Measurements from ENCODE around the gene TOR1AIP1. TPM values are rescaled to one million over a fixed set of nuclear protein-coding genes. Genes with fewer than 3 reads are reported as not detected.

Gene TOR1AIP1
- total and polyA plus RNA-seq, 11 donors: 16.0 to 68.2 (median 45.2) TPM

DNA sequence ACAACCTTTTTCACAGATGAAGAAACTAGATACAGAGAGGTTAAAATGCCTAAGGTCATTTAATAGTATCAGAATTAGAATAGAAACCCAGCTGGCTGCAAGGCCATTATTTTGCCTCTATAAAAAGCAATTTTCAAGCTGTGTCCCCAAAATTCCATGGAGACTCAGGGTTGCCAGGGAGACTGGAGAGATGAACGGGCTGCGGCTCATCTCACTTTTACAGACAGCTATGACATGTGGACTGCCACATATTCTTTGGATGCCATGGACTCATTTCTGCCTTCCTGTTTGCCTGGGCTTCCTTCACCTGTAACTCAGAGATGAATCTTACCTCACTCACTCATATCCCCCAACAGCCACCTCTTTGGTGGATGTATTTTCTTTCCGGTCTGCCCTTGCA, 21.4 kb upstream of the TOR1AIP1 start:
- WGBS, 4 donors: 76 to 89% (median 81%) methylated on average over 3 of the region's 3 CpGs

DNA sequence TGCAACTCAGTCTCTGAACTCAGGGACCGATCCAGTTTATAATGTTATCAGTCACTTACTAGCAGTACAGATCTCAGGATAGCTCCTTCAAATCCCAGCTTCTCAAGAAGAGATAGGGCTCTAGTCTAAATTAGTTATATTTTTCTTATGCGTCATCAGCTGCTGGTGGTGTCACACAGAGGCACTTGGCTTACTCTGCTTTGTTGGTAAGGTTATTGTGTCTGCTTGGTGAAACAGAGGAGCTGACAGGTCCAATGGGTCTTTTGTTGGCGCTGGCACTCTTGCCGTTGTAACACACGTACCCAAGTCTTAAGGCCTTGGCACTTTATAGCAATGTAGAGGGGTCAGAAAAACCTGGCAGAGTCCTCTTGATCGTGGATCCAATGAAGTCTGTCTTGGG, 16.7 kb upstream of the TOR1AIP1 start:
- Histone ChIP-seq H3K4me1 (peaks cover 0 to 16% (median under 1%) of the 10 kb centered on the region in 12 donors), H3K27me3 (no peaks in the 10 kb centered on the region), H3K4me3 (no peak overlapping the region), H3K9me3 (no peaks in the 10 kb centered on the region), H3K27ac (peak overlapping the region in 1 of 12 donors; percentile 20), H3K36me3 (peaks cover 0 to 88% (median 81%) of the 10 kb centered on the region in 9 donors)
- ATAC-seq (peak in 3 of 4 donors; percentile 30 to 86 (median 84)), DNase-seq (peak in 1 of 5 donors; percentile 52)
- intact Hi-C loops (cut with DNase I): loop anchor here in 8 of 10 donors (5.0 to 10.0 kb wide), 4 partner anchors 169 to 319 kb away; no protein-coding TSS in a partner anchor
- TF ChIP-seq POLR2A (IDR thresholded peaks at IDR 0.05): no peak
- TF ChIP-seq, protein P1, sequence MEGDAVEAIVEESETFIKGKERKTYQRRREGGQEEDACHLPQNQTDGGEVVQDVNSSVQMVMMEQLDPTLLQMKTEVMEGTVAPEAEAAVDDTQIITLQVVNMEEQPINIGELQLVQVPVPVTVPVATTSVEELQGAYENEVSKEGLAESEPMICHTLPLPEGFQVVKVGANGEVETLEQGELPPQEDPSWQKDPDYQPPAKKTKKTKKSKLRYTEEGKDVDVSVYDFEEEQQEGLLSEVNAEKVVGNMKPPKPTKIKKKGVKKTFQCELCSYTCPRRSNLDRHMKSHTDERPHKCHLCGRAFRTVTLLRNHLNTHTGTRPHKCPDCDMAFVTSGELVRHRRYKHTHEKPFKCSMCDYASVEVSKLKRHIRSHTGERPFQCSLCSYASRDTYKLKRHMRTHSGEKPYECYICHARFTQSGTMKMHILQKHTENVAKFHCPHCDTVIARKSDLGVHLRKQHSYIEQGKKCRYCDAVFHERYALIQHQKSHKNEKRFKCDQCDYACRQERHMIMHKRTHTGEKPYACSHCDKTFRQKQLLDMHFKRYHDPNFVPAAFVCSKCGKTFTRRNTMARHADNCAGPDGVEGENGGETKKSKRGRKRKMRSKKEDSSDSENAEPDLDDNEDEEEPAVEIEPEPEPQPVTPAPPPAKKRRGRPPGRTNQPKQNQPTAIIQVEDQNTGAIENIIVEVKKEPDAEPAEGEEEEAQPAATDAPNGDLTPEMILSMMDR (IDR thresholded peaks at IDR 0.05): no peak
- 56 to 67% (median 62%) methylated on average over 6 of the region's 6 CpGs for WGBS, 4 donors

More for the DNA sequence above, 21.4 kb upstream of the TOR1AIP1 start:
- no peak overlapping the region for H3K27ac ChIP-seq
- TF ChIP-seq, protein P1 (IDR thresholded peaks at IDR 0.05): no peak
- TF ChIP-seq POLR2A (IDR thresholded peaks at IDR 0.05): no peak
- DNase-seq (no peak), ATAC-seq (no peak)
- intact Hi-C loops (cut with DNase I): loop anchor here in 4 of 10 donors (10.0 kb wide), 3 partner anchors 174 to 324 kb away; no protein-coding TSS in a partner anchor
- no peaks in the 10 kb centered on the region for H3K27me3 ChIP-seq
- H3K4me1 ChIP-seq: peaks cover 0 to 8% (median 0%) of the 10 kb centered on the region in 12 donors
- no peaks in the 10 kb centered on the region for H3K9me3 ChIP-seq
- H3K4me3 ChIP-seq: no peak overlapping the region
- peaks cover 0 to 80% (median 59%) of the 10 kb centered on the region in 9 donors for H3K36me3 ChIP-seq

DNA sequence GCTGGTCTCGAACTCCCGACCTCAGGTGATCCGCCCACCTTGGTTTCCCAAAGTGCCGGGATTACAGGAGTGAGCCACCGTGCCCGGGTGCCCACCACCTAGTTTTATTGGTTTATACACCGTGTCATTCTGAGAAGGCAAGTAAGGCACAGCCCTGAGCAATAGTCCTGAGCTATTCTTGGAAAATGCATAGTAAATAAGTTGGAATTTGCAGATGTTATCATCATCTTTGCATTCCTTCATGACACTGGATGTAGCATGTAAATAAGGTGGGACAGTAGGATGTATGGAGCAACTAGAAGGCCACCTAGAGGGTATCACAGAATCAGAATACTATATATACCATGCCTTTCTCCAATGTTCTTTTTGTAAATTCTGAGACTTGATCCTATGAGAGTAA, 15.5 kb upstream of the TOR1AIP1 start:
- Histone ChIP-seq H3K9me3 (no peaks in the 10 kb centered on the region), H3K27ac (no peak overlapping the region), H3K4me1 (peaks cover 0 to 25% (median 9%) of the 10 kb centered on the region in 12 donors), H3K27me3 (no peaks in the 10 kb centered on the region), H3K4me3 (no peak overlapping the region), H3K36me3 (peaks cover 0 to 80% (median 68%) of the 10 kb centered on the region in 9 donors)
- 90 to 97% (median 93%) methylated on average over 7 of the region's 7 CpGs for WGBS, 4 donors
- intact Hi-C loops (cut with DNase I): loop anchor here in 8 of 10 donors (5.0 to 10.0 kb wide), 4 partner anchors 168 to 318 kb away; no protein-coding TSS in a partner anchor
- DNase-seq (no peak), ATAC-seq (no peak)
- TF ChIP-seq, protein P1 (IDR thresholded peaks at IDR 0.05): no peak
- TF ChIP-seq POLR2A (IDR thresholded peaks at IDR 0.05): no peak

DNA sequence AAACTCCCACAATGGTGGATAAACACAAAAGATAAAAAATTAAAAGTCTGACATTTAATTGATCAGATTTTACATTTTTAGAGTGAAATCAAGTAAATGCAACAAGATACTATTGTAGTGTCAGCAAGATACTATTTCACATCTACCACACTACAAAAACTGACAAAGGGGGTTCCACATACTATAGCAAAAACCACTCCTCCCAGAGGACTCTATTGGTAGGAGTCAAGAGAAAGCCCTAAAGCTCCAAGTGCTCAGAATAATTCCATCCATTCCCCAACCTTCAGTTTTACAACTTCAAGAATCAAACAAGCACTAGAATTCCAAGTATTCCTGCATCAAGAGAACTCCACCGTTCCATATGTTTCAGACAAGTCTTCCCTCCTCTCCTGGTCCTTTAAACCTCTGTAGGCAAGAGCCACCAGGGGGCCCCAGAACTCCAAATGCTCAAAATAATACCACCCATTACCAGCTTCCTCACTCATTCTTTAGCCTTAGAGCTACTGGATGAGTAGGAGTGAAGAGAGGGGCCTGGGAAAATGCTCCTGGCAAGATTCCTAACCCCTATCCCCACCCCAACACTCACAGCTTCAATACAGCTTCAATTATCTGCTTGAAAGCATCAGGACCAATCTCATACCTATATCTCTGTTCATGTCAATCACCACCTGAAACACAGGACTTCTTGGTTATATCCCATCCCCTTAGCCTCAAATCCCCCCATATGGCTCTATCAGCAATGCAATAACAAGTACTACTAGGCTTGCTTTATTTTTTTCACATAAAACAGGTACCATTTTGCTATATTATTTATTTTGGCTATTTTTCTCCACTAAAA, 14.4 kb upstream of the TOR1AIP1 start:
- Histone ChIP-seq H3K9me3 (no peaks in the 10 kb centered on the region), H3K4me3 (no peak overlapping the region), H3K27ac (no peak overlapping the region), H3K27me3 (no peaks in the 10 kb centered on the region), H3K36me3 (peaks cover 0 to 83% (median 58%) of the 10 kb centered on the region in 9 donors), H3K4me1 (peaks cover 0 to 36% (median 20%) of the 10 kb centered on the region in 12 donors)
- intact Hi-C loops (cut with DNase I): loop anchor here in 8 of 10 donors (5.0 to 10.0 kb wide), 4 partner anchors 167 to 317 kb away; no protein-coding TSS in a partner anchor
- TF ChIP-seq, protein P1 (IDR thresholded peaks at IDR 0.05): peak; percentile 42 to 73 (median 63)
- TF ChIP-seq POLR2A (IDR thresholded peaks at IDR 0.05): no peak
- 9 to 14% (median 10%) methylated on average over 1 of the region's 1 CpG for WGBS, 4 donors
- ATAC-seq (peak in 3 of 4 donors; percentile 45 to 63 (median 55)), DNase-seq (peak in 1 of 5 donors; percentile 47)
